ENCODE results near the gene APC2. TPM values are rescaled to one million over a fixed set of nuclear protein-coding genes. Genes with fewer than 3 reads are reported as not detected.
A peak's percentile ranks its signal among the peaks of the same experiment; 100 is the strongest.
"Not testable (repeated sequence)": the region's sequence is repeated elsewhere in the genome, so short reads cannot be mapped to it uniquely, and the experiment has no call there.

APC2 gene
- total RNA-seq, 4 donors from 2014 or later = 0.02 to 1.2 (median 0.35) TPM

- Histone ChIP-seq H3K27me3 (peaks cover 40% of the 10 kb centered on the region), H3K27ac (no peak overlapping the region), H3K4me3 (no peak overlapping the region), H3K4me1 (peaks cover under 1 to 71% (median 26%) of the 10 kb centered on the region in 3 donors), H3K36me3 (peaks cover 0 to 38% of the 10 kb centered on the region in 2 donors), H3K9me3 (no peaks in the 10 kb centered on the region)
- 81% methylated on average over 4 of the region's 31 CpGs; no CpG with 5 or more reads in 1 of the 2 donors for WGBS, 2 donors (ENCODE audit: low coverage in 1 of 2)
- no peak for ATAC-seq
- no peak for TF ChIP-seq POLR2AphosphoS5 (IDR thresholded peaks at IDR 0.05)
- TF ChIP-seq CTCF (IDR thresholded peaks at IDR 0.05) = no peak
- TF ChIP-seq POLR2A (IDR thresholded peaks at IDR 0.05) = no peak
- TF ChIP-seq EP300 (IDR thresholded peaks at IDR 0.05) = no peak
Measured at GRCh38 chr19:1475751-1476437, 26.0 kb downstream of the APC2 start.

DNA sequence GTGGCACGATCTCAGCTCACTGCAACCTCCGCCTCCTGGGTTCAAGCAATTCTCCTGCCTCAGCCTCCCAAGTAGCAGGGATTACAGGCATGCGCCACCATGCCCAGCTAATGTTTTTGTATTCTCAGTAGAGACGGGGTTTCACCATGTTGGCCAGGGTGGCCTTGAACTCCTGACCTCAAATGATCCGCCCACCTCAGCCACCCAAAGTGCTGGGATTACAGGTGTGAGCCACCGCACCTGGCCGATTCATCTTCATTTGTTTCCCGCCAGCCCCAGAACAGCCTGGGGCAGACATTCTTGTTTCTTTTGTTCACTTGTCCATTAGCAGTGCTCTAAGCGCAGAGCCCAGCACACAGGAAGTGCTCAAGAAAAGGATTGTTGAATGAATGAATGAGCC lies 27.1 kb downstream of the APC2 start:
- ATAC-seq, H3K27ac ChIP-seq, H3K4me3 ChIP-seq, H3K9me3 ChIP-seq: not testable (repeated sequence)
- WGBS, 2 donors (ENCODE audit: low coverage in 1 of 2) = 86% methylated on average over 9 of the region's 9 CpGs; no CpG with 5 or more reads in 1 of the 2 donors
- H3K4me1 ChIP-seq = peaks cover 0 to 59% (median 19%) of the 10 kb centered on the region in 3 donors
- H3K36me3 ChIP-seq = peaks cover 0 to 38% of the 10 kb centered on the region in 2 donors
- peaks cover 28% of the 10 kb centered on the region for H3K27me3 ChIP-seq

GRCh38 chr19:1478934-1479707 lies 29.2 kb downstream of the APC2 start, which contains the start of gene C19orf25:
TSS of gene C19orf25 (minus strand) at chr19:1479215. CDS start at chr19:1478903, 312 bp downstream.
- ATAC-seq = peak; percentile 97
- Histone ChIP-seq H3K27ac (peak within 1 kb of the TSS in 3 of 4 donors; percentile 73 to 85 (median 77)), H3K27me3 (peaks cover 8% of the 10 kb centered on the region), H3K9me3 (no peaks in the 10 kb centered on the region), H3K4me3 (peak within 1 kb of the TSS; percentile 59 to 92), H3K36me3 (peaks cover 0 to 34% of the 10 kb centered on the region in 2 donors), H3K4me1 (peaks cover 0 to 39% (median 12%) of the 10 kb centered on the region in 3 donors)
- 0% methylated on average over 9 of the region's 71 CpGs; no CpG with 5 or more reads in 1 of the 2 donors for WGBS, 2 donors (ENCODE audit: low coverage in 1 of 2)
- TF ChIP-seq POLR2A (IDR thresholded peaks at IDR 0.05) (peak; percentile 65 to 76), EP300 (IDR thresholded peaks at IDR 0.05) (no peak), POLR2AphosphoS5 (IDR thresholded peaks at IDR 0.05) (peak; percentile 76), CTCF (IDR thresholded peaks at IDR 0.05) (peak in 1 of 4 experiments; percentile 20)

- 90 to 93% methylated on average over 2 to 4 of the region's 26 CpGs for WGBS, 2 donors (ENCODE audit: low coverage in 1 of 2)
- H3K36me3 ChIP-seq = peaks cover 0 to 12% of the 10 kb centered on the region in 2 donors
- no peak overlapping the region for H3K27ac ChIP-seq
- no peaks in the 10 kb centered on the region for H3K9me3 ChIP-seq
- H3K4me3 ChIP-seq = no peak overlapping the region
- TF ChIP-seq CTCF (IDR thresholded peaks at IDR 0.05) (no peak), POLR2AphosphoS5 (IDR thresholded peaks at IDR 0.05) (no peak), EP300 (IDR thresholded peaks at IDR 0.05) (no peak), POLR2A (IDR thresholded peaks at IDR 0.05) (no peak)
- H3K27me3 ChIP-seq = no peaks in the 10 kb centered on the region
- peaks cover 0 to 28% (median 12%) of the 10 kb centered on the region in 3 donors for H3K4me1 ChIP-seq
- ATAC-seq = no peak
Measured at GRCh38 chr19:1481224-1481892, 31.4 kb downstream of the APC2 start.

GRCh38 chr19:1481893-1482360 lies 32.0 kb downstream of the APC2 start:
- Histone ChIP-seq H3K9me3 (no peaks in the 10 kb centered on the region), H3K27me3 (no peaks in the 10 kb centered on the region), H3K27ac (no peak overlapping the region), H3K4me3 (no peak overlapping the region), H3K36me3 (peaks cover 0 to 7% of the 10 kb centered on the region in 2 donors), H3K4me1 (peaks cover 0 to 28% (median 12%) of the 10 kb centered on the region in 3 donors)
- 100% methylated on average over 2 of the region's 36 CpGs; no CpG with 5 or more reads in 1 of the 2 donors for WGBS, 2 donors (ENCODE audit: low coverage in 1 of 2)
- no peak for ATAC-seq
- no peak for TF ChIP-seq CTCF (IDR thresholded peaks at IDR 0.05)
- no peak for TF ChIP-seq POLR2AphosphoS5 (IDR thresholded peaks at IDR 0.05)
- no peak for TF ChIP-seq EP300 (IDR thresholded peaks at IDR 0.05)
- TF ChIP-seq POLR2A (IDR thresholded peaks at IDR 0.05) = no peak
